Panc1 (cell line): ENCODE results near the gene USP38. TPM values are rescaled to one million over a fixed set of nuclear protein-coding genes. Genes with fewer than 3 reads are reported as not detected.

Source experiments
- ATAC-seq: fragments of 200-7000 bp; cut with Tn5 transposase; 2 replicates; pipeline ENCODE4 v1.9.1; 2020; ENCODE audit warnings: mild to moderate bottlenecking, moderate library complexity
- BruUV-seq: library from RNA; stranded (reverse); fragments of 400-500 nt; replicated peaks from 2 replicates; lab custom pipeline; 2021; lab: Mats Ljungman, UMichigan
- CTCF ChIA-PET: fragments of 300-600 bp; sonication (Branson Sonifier 250); formaldehyde crosslinking; loops from one replicate; lab custom pipeline; 2022; ENCODE audit warnings: antibody characterized with exemption; lab: Charles Lee
- POLR2A ChIA-PET: fragments of 300-600 bp; sonication (Branson Sonifier 250); formaldehyde crosslinking; loops from one replicate; lab custom pipeline; 2022; ENCODE audit warnings: antibody characterized with exemption; lab: Charles Lee
- DNase-seq: peaks from one replicate; pipeline ENCODE4 v3.0.0-alpha.2; 2010; ENCODE audit warnings: low read depth, low spot score
- H3K27ac ChIP-seq: 2 replicates; pipeline ENCODE4 v1.5.1; 2011; ENCODE audit warnings: mild to moderate bottlenecking, low read length, inconsistent platforms
- H3K27me3 ChIP-seq: fragments of 200-500 bp; sonication (Bioruptor generic); 2 replicates; pipeline ENCODE4 v1.6.0; 2014; ENCODE audit warnings: low read length, inconsistent platforms; ENCODE audit not compliant: control insufficient read depth, insufficient read depth
- H3K36me3 ChIP-seq: fragments of 200-500 bp; sonication (Bioruptor generic); 2 replicates; pipeline ENCODE4 v1.5.1; 2014; ENCODE audit warnings: inconsistent platforms, mild to moderate bottlenecking, low read length, moderate library complexity; ENCODE audit not compliant: control insufficient read depth, insufficient read depth
- H3K4me1 ChIP-seq: 2 replicates; pipeline ENCODE4 v1.5.1; 2011; ENCODE audit warnings: inconsistent platforms, mild to moderate bottlenecking, low read length, moderate library complexity; ENCODE audit not compliant: control insufficient read depth, insufficient read depth
- H3K4me3 ChIP-seq, 2 experiments: 2 replicates each; pipeline ENCODE4 v1.5.1; 2011 to 2012; ENCODE audit warnings: low read depth in 2 of 2, low read length in 2 of 2, mild to moderate bottlenecking in 2 of 2, inconsistent platforms in 1 of 2, moderate library complexity in 1 of 2
- H3K9me3 ChIP-seq: fragments of 200-500 bp; sonication (Bioruptor generic); 2 replicates; pipeline ENCODE4 v1.5.1; 2014; ENCODE audit warnings: low read depth, mild to moderate bottlenecking, inconsistent platforms, low read length, moderate library complexity; ENCODE audit not compliant: control insufficient read depth, insufficient read depth
- CTCF ChIP-seq: fragments of 450-650 bp; IDR thresholded peaks from 2 replicates; pipeline ENCODE4 v1.5.1; 2017; ENCODE audit warnings: mild to moderate bottlenecking
- POLR2AphosphoS5 ChIP-seq: IDR thresholded peaks from 2 replicates; pipeline ENCODE4 v1.6.1; 2012; ENCODE audit warnings: mild to moderate bottlenecking, low read depth, low read length, moderate library complexity
- REST ChIP-seq, 2 experiments: IDR thresholded peaks; 2 replicates each; pipeline ENCODE4 v1.6.1; 2011 to 2012; ENCODE audit warnings: low read depth in 2 of 2, control low read depth in 1 of 2, low read length in 1 of 2, mild to moderate bottlenecking in 1 of 2, moderate library complexity in 1 of 2; ENCODE audit not compliant: insufficient read depth in 1 of 2
- SIN3A ChIP-seq: IDR thresholded peaks from 2 replicates; pipeline ENCODE4 v1.6.1; 2012; ENCODE audit warnings: low read depth, mild to moderate bottlenecking, low read length, moderate library complexity, borderline replicate concordance; ENCODE audit not compliant: insufficient read depth
- TCF7L2 ChIP-seq: IDR thresholded peaks from 2 replicates; pipeline ENCODE4 v1.6.1; 2011; ENCODE audit warnings: mild to moderate bottlenecking, low read depth, low read length, inconsistent platforms
- in situ Hi-C: cut with HindIII; loops from 2 replicates; pipeline ENCODE4 v1.10.0; 2016; ENCODE audit warnings: low sequenced_read_pairs, low pct_unique_long_range_greater_than_20kb
- intact Hi-C: fragments of 100-400 bp; cut with micrococcal nuclease; formaldehyde crosslinking; loops from one replicate; pipeline ENCODE4 v1.10.0; 2022; ENCODE audit not compliant: unreplicated experiment
- total RNA-seq: library from RNA; stranded (reverse); gene quantifications from one replicate; pipeline ENCODE4 v1.2.1, GENCODE V29; 2021; ENCODE audit not compliant: unreplicated experiment

The USP38 gene
- total RNA-seq, 1 experiment from 2014 or later = 11.7 TPM

GRCh38 chr4:143203577-143203976 is 18.9 kb downstream of the USP38 start:
- intact Hi-C loops = no loop called here
- TF ChIP-seq POLR2AphosphoS5 (no peak), REST (IDR thresholded peaks at IDR 0.05; ENCODE audit: insufficient read depth in 1 of 2, low read depth in 2 of 2, low read length in 1 of 2) (no peak)
- in situ Hi-C loops = no loop called here
- no peaks in the 10 kb centered on the region for H3K4me1 ChIP-seq
- CTCF ChIA-PET = no interaction called here
- no peaks in the 10 kb centered on the region for H3K9me3 ChIP-seq
- POLR2A ChIA-PET = no interaction called here
- no peak overlapping the region for H3K27ac ChIP-seq
- no peak overlapping the region for H3K4me3 ChIP-seq
- ATAC-seq (no peak), DNase-seq (no peak)
- BruUV-seq = no TSS peak
- no peaks in the 10 kb centered on the region for H3K27me3 ChIP-seq
- peaks cover 12% of the 10 kb centered on the region for H3K36me3 ChIP-seq

- POLR2A ChIA-PET = no interaction called here
- TF ChIP-seq TCF7L2 = no peak
- no peak for TF ChIP-seq SIN3A
- no peak for TF ChIP-seq POLR2AphosphoS5
- no peak; the same call in 1 of the 2 replicates for TF ChIP-seq CTCF
- TF ChIP-seq REST (IDR thresholded peaks at IDR 0.05; ENCODE audit: insufficient read depth in 1 of 2, low read depth in 2 of 2, low read length in 1 of 2) = no peak
- H3K4me1 ChIP-seq = no peaks in the 10 kb centered on the region
- ATAC-seq = no peak
- peaks cover 8% of the 10 kb centered on the region; the same call in 1 of the 2 replicates for H3K36me3 ChIP-seq
- in situ Hi-C loops = no loop called here
- CTCF ChIA-PET = no interaction called here
- H3K4me3 ChIP-seq = no peak overlapping the region
- H3K27me3 ChIP-seq = no peaks in the 10 kb centered on the region
- no TSS peak for BruUV-seq
- DNase-seq = no peak
- no peaks in the 10 kb centered on the region for H3K9me3 ChIP-seq
- no peak overlapping the region for H3K27ac ChIP-seq
- intact Hi-C loops = loop anchor here (5.0 kb wide), 1 partner anchor 275 kb away; no protein-coding TSS in a partner anchor
These were observed 22.8 kb downstream of the USP38 start for GRCh38 chr4:143207555-143207954.
